ENCODE results near the gene CISH.

CISH gene

DNA sequence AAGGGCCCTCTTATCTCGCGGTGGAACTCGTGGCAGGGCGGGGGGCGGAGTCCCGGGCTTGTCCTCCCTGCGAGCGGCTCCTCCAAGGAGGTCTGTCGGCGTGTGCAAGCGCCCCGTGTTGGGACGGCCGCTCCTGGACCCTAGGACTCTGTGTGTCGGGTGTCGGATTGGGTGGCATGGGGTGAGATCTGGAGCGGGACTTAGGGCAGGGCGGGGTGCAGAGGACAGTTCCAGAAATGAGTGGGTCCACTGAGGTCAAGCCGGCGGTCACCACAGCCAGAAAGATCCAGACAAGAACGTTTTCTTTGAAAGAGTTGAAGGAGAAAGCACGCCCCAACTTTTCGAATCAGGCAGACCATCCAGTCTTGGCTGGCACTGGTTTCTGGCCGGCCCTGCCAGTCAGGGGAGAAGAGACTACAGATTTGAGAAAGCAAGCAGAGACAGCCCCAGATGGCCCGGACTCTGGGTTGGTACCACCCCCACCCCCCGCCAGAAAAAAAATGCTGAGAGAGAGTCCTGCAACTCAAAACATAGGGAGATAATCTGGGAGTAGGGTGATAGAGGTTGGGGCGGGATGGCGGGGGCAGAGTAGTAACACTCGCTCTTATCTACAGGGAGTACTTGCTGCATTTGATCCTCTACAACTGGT, 784 bp upstream of the CISH start:
- peak; percentile 76 for DNase-seq

DNA sequence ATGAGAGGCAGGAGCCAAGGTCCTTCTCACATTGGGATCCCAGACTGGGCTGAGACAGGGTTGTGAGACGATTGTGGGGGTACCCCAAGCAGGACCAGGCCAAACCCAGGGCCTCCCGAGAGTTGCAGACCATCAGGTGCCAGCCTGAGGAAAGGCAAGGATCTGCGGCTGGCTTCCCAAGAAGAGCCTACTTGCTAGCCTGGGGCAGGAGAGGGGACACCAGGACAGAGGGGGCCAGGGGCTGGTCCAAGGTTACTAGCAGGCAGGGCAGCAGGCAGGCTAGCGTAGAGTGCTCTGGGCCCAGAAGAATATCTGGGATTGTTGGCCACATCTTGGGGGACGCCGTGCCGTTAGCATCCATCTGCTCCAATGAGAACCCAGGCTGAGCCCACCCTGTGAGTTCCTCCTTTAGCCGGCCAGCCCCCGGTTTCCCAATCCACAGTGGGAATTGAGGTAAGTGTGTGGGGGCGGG, 546 bp downstream of the CISH start:
- no peak for DNase-seq

DNA sequence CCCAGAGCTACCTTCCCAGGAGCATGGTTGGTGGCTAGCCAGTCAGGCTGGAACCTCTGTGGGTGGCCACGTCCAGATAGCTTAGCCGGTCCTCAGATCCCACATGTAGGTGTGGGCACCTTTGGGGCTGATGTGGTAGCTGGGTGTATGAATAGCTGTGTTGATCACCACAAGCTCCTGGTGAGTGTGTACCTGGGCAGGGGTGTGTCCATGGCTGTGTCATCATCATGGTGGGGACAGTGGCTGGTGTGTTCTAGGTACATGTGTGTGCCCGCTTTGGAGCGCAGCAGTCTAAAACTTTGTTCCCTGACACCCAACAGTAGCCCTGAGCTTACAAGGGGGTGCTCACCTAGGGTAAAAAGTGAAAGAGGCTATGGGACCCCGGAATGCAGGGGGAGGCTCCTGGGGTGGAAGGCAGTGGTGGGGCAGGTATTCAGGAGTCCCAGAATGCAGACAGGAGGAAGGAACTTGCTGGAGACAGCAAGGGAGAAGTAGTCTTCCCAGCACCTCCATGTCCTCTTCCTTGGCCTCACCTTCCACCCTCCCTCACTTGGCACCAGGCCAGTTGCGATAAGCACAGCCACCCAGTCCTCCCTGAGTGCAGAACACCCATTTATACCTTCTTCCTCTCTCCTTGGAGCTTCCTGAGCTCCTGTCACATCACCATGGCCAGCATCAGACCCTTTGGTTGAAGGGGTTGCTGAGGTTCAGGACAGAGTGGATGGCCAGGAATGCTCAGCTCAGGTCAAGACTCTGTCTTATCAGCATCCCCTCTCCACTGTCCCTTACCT, 1.2 kb downstream of the CISH start:
- DNase-seq: peak; percentile 81

DNA sequence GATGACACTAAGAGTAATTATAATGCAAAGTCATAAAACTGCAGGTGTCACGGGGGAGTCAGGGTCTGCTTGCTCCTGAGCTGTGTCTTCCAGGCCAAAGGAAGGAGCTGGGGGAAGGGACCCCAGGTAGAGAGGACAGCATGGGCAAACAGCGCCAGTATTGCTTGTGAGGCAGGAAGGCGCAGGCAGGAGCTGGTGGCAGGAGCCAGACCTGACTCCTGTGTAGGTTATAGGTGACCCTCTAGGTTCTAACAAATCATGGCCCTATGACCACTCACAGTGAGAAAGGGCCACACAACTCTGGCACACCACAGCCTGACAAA, 1.9 kb downstream of the CISH start:
- no peak for DNase-seq

DNA sequence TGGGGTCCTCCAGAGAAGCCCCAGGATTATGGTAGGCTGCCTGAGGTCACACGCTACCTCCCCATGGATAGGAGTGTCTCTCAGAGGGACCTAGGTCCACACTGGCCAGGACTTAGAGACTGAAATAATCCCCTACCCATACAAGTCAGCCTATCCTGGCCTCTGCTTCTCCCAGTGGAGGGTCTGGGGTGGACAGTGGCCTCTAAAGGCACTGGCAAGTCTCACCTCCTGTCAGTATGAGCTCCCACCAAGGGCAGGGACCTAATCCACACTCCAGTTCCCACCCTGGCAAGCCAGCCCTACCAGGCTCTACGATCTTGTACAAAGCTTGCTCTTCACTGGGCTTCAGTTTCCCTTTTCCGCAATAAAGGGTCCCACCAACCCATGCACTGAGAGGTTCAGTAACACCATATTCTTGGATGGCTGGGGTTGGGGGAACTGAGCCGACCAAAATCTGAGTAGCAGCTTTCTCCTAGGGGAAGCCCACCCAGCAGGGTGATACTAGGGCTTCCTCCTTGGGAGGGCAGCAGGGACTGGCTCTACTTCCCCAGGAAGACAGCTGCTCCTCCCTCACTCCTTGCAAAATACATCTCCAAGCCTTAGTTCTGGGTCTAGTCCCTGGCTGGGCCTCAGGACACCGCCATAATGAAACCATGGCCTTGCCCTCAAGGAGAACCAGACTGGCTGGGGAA, 2.4 kb downstream of the CISH start:
- no peak for DNase-seq

DNA sequence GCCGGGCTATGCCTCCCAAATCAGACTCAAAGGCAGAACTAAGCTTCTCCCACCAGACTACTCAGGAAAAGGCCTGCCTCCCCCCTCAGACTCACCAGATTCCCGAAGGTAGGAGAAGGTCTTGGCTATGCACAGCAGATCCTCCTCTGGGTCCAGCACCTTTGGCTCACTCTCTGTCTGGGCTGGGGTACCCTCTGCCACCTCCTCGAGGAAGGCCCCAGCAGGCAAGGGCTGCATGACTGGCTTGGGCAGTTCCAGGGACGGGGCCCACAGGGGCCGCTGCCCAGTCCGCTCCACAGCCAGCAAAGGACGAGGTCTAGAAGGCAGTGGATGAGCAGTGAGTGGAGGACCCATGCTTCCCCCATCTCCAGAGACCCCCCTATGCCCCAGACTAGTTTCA, 3.3 kb downstream of the CISH start:
- no peak for DNase-seq

DNA sequence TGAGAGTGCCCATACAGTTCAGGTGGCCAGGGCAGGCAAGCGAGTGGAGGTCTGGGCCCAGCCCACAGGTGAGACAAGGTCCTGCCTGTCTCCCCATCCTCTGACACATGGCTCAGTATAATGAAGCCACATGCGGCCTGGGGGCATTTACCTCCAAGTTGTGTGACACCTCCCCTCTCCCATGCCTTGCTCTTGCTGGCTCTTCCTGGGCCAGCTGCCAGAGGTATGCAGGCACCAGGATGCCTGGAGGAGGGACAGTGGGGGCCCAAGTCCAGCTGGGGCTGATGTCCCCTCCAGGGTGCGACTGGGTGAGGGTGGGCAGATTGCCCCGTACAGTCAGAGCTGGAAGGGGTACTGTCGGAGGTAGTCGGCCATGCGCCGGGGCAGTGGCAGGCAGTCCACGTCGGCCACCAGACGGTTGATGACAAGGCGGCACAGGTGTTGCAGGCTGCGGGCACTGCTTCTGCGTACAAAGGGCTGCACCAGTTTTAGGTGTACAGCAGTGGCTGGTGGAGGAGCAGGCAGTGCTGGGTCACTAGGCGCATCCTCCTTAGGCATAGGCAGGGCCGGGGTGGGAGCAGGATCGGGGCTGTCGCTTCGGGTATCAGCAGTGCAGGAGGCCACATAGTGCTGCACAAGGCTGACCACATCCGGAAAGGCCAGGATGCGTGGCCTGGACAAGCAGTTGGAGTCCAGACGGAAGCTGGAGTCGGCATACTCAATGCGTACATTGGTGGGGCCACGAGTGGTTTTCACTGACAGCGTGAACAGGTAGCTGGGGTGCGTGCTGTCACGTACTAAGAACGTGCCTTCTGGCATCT, 4.1 kb downstream of the CISH start:
- no peak for DNase-seq

DNA sequence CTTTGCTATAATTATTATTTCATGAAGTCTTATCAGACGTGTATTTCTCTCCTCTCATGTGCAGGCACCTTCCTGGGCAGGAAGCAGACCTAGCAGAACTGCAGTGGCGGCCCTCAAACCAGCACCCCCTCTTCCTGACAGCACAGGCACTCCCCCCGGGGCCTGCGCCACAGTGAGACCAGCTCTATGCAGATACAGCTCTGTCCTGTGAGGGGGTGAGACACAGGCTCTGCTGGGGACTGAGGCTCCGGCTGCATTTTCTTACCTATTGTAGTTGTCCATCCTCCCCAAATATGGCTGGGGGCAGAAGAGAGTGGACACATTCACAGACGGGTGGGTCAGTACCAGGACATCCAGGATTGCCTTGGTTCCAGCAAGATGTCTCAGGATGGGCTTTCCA, 5.0 kb downstream of the CISH start:
- DNase-seq: no peak

DNA sequence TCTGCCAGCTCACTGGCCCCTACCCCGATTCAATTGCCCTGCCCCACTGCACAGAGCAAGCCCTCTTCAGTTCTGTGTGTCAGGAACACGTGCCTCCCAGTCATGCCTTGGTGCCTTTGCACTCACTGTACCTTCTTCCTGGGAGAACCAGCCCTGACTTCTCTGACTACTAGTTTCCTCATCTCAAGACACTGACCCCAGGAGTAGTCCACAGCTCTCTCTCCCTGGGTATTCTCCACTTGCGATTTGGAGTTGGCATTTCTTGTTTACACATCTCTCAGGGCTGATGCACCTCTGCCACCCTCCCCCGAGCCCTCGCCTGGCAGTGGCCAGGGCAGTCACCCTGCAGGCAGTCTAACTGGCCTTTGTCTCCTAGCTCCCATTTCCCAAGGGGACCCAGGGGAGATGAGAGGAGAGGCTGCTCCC, 5.7 kb downstream of the CISH start:
- DNase-seq: no peak

DNA sequence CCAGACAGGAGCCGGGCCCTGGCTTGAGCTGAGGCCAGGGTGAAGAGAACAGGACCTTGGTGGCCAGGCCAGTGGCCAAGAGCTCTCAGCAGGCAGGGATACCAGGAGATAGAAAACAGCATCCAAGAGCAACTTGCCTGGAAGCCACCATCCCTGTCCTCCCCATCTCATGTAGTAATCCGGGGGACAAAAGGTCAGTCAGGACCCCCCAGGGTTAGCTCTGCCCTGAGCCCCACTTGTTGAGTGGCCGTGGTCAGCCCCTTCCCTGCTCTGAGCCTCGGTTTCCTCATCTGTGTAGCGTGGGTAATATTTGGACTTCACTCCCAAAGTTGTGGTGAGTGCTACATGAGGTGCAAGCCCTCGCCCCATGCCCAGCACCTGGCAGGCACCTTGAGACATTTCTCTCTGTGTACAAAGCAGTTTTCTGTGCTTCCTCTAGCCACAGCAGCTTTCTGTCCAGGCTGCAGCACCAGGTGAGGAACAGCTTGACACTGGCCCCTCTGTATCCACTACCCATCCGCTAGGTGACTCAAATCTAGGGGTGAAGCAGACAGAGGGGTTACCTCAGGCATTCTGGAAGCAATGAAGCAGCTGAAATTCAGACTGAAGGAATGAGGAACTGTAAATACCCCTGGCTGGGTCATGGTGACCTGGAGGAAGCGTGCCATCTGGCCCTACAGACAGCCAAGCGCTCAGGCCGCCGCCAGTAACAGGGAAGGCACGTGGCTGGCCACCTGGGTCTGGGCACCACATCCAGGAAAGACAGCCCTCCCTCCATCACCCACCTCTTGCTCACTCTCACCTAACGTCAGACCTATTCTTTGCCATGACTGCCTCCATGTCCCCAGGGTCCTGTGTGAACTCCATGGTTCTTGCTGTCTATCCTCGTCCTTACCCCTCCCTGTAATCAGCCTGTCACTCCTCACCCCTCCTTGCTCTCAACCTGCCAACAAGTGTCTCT, 6.7 kb downstream of the CISH start:
- DNase-seq: no peak

DNA sequence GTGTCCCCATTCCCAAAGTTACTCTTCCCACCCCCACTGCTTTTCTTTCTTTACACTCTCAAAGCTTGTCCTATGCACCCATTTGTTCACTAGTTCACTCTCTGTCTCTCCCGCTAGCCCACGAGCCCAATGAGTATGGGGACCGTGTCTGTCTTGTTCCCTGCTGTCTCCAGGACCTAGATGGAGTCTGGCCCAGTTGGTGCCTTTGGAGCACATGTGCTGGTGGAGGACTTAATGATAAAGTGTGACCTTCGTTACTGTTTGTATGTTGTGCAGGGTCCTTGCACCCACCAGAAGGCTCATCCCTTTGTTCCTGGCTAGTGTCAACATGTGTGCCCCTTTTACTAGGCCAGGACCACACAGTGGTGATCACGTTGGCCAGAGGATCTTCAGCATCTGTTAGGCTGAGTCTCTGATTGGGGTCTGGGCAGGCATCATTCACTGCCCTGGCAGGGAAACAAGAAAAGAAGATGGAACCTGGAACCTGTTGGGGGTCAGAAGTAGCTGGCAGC, 7.4 kb downstream of the CISH start:
- no peak for DNase-seq

DNA sequence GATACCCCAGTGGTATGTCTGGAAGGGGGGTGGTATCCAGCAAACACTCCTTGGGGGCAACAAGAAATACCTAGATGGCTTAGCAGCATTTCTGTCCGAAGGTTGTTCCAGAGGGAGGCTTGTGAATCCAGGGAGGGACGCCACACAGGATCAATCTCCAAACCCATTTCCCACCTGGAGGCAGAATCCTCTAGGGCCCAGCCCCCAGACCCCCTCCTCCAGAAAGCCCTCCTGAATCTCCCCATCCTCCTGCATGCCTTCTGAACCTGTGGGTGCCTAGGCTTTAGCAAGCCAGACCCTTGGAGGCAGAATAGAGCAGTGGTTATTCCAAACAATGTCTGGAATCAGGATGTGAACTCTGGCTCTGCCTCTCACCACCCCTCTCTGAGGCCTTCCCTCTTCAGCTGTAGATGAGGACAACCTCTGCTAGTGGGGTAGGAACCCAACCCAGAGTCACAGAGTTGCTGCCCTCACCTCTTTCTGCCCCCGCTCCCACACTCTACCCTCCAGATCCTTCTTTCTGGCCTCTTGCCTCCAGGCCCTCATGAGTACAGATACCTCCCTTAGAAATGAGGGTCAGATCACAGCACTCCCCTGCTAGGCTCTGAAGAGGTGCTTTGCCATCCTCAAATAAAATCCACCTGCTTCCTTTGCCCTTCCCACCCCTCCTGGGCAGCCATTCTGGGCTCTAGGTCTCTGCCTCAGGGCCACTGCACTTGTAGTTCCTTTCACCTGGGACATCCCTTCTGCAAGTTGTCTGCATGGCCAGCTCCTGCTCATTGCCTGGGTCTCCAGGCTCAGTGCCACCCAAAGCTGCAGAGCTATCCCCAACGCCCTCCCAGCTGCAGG, 8.1 kb downstream of the CISH start:
- DNase-seq: no peak

DNA sequence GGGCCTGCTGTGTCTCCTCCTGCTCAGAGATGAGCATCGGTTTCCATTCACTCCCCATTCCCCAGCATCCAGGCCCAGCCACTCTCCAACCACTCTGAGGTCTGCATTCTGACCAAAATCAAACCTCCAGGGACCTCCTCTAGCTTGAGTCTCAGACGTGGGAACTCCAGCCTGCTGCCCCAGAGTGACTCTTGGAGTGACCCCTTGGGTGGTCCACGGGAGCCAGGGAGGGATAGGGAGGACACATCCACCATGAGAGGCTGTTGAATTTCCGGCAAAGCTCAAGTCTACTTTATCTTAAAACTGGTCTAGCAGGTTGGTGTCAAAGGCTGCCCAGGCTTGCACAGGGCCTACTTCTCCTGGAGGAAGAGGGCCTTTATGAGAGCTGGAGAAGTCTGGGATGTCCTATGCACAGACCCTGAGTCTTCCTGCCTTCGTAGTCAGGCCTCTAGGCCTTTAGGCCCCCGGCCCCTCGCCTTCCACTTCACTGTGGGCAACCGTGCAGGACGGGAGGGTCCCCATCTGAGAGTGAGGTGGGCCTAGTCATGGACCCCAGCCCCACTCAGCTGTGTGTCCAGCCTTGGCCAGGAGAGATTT, 8.9 kb downstream of the CISH start:
- DNase-seq: no peak

DNA sequence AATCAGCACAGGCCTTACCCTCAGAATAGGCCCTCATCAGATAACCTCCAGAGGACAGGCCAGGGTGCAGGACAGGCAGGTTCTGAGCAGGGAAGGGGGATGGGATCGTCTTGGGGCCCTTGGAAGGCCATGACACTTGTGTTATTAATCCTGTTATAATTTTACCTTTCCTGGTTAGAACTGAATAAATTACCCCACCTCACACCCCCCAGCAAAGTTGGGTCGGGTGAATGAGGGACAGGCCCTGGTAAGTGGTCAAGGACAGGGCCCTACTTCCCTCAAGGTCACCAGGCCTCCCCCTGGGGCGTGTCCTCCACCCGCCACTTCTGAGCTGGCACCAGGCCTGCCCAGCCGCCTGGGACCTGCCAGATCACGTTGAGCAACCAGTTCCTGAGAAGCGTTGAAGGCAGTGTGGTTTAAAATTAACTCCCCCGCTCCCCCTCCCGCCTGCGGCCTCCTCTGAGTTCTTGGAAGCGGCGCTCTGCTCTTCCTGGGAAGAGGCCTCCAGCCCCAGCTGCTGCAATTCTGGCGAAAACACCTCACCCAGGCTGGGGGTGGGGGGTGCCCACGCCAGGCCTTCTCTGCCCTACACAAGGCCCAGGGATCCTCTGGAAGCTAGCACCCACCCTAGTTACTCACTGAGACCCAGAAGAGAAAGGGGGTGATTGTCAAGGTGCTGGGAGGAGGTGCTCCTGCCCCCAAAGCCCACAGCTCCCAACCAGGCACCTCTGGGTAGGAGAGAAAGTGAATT, 10.6 kb downstream of the CISH start:
- peak; percentile 95 for DNase-seq

DNA sequence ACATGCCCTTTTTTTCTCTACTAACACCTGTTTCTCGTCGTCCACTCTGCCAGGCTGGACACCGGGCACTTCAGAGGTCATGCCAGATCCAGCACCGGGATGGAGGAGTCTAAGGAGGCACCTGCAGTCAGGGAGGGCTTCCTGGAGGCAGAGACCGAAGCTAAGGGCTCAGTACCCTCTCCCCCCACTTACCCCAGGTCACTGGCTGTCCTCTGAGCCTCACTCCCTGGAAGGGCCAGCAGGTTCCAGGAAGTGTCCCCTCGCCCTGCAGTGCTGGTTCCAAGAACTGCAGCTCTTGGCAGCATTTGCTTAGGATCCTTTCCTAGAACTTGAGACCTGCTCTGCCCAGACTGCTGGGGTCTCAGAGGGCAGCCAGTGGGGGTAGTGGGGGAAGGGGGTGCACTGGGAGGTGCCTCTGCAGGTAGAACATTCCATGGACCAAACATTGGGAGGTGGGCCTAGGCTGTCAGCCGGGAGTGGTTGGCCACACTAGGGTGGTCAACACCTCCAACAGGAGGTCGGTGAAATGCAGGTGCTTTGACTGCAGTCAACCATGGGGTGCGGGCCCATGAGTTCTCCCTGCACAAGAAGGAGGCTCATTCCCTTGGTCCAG, 11.3 kb downstream of the CISH start:
- no peak for DNase-seq

DNA sequence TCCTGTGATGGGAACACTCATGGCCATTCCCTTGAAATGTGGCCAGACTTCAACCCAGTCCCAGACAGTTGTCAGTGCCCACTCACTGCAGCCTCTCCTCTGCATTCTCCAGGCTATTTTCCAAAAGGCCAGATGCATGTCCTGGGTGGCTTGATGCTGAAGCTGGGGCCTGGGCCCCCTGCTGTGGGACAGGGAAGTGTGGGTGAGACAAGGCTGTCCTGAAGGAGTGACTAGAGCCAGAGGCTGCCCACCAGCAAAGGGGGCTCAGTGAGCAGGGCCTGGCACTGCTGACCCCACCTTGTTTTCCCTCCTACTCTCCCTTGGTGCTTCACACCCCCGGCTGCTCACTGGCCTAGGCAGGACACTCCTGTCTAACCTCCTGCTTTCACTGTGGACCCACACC, 11.9 kb downstream of the CISH start:
- no peak for DNase-seq

DNA sequence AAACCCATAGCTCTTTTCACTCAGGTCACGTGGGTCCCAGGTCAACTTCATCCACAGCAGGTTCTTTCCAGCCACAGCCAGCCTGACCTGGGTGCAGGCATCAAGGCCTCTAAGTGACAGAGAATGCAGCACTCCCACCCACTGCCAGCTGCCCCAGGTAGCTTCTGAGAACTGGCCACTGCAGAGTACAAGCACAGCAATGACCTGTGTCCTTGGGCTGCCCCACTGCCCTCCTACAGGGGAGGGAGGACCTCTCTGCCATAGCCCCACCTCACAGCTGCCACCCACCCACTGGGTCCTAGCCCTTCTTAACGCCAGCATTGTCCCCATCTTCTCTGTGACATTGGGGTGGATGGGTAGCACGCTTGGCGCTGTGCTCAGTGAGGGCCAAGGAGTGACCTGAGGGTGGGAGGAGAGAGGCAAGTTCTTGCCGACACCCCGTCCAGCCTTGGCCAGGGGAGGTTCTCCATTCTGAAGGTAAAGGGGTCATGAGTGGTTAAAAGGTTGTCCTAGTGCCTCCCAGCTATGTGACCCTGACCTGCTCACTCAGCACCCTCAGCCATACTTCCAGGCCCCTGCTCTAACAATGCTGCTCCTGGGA, 12.4 kb downstream of the CISH start:
- DNase-seq: no peak

DNA sequence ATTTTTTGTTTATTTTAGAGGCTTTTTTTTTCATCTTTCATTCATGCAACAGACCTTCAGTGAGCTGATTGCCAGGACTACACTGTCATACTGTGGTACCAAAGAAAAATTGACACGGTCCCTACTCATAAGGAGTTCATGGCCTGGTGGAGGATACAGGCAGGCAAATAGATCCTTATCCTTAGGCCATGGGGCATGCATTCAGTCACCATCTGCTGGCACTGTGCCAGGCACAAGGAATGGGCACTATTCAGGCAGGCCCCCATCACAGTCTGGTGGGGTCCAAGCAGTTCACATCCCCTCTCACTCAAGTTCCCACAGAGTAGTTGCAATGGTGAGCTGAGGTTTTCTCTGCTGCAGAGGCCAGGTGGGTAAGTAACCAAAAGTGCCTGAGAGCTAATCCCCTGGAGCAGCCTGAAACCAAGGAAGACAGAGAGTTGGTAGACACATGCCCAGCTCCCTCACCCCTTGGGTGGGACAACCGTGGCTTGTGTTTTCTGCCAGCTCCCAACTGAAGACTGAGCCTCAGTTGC, 17.3 kb downstream of the CISH start:
- DNase-seq: no peak
